ENCODE measurements around the gene MEGF6.

Gene MEGF6

GRCh38 chr1:3530926-3531818 lies 80.1 kb downstream of the MEGF6 start:
- DNase-seq = no peak
- TF ChIP-seq POLR2A (IDR thresholded peaks at IDR 0.05; ENCODE audit: low read length) (no peak), GATA1 (IDR thresholded peaks at IDR 0.05; ENCODE audit: low read depth, low read length) (no peak)

GRCh38 chr1:3530086-3530925 lies 81.0 kb downstream of the MEGF6 start:
- TF ChIP-seq POLR2A (IDR thresholded peaks at IDR 0.05; ENCODE audit: low read length) (no peak), GATA1 (IDR thresholded peaks at IDR 0.05; ENCODE audit: low read depth, low read length) (no peak)
- no peak for DNase-seq

GRCh38 chr1:3529099-3529729 lies 82.1 kb downstream of the MEGF6 start:
- DNase-seq = no peak
- no peak for TF ChIP-seq POLR2A (IDR thresholded peaks at IDR 0.05; ENCODE audit: low read length)

- no peak for DNase-seq
- TF ChIP-seq GATA1 (IDR thresholded peaks at IDR 0.05; ENCODE audit: low read depth, low read length) = no peak
- no peak for TF ChIP-seq POLR2A (IDR thresholded peaks at IDR 0.05; ENCODE audit: low read length)
These were observed 83.5 kb downstream of the MEGF6 start for GRCh38 chr1:3527774-3528173.

GRCh38 chr1:3525551-3526482 lies 85.5 kb downstream of the MEGF6 start:
- DNase-seq = no peak
- TF ChIP-seq POLR2A (IDR thresholded peaks at IDR 0.05; ENCODE audit: low read length) (no peak), GATA1 (IDR thresholded peaks at IDR 0.05; ENCODE audit: low read depth, low read length) (no peak)

GRCh38 chr1:3524556-3525203 lies 86.6 kb downstream of the MEGF6 start:
- TF ChIP-seq POLR2A (IDR thresholded peaks at IDR 0.05; ENCODE audit: low read length) = no peak
- TF ChIP-seq GATA1 (IDR thresholded peaks at IDR 0.05; ENCODE audit: low read depth, low read length) = no peak
- no peak for DNase-seq

- no peak for DNase-seq
- TF ChIP-seq GATA1 (IDR thresholded peaks at IDR 0.05; ENCODE audit: low read depth, low read length) (no peak), POLR2A (IDR thresholded peaks at IDR 0.05; ENCODE audit: low read length) (no peak)
These were observed 87.3 kb downstream of the MEGF6 start for GRCh38 chr1:3523980-3524379.

GRCh38 chr1:3522564-3523265 lies 88.6 kb downstream of the MEGF6 start:
- DNase-seq = no peak
- TF ChIP-seq POLR2A (IDR thresholded peaks at IDR 0.05; ENCODE audit: low read length) = no peak
- TF ChIP-seq GATA1 (IDR thresholded peaks at IDR 0.05; ENCODE audit: low read depth, low read length) = no peak

- DNase-seq = no peak
- TF ChIP-seq POLR2A (IDR thresholded peaks at IDR 0.05; ENCODE audit: low read length) = no peak
- TF ChIP-seq GATA1 (IDR thresholded peaks at IDR 0.05; ENCODE audit: low read depth, low read length) = no peak
These were observed 89.2 kb downstream of the MEGF6 start for GRCh38 chr1:3522112-3522511.

- TF ChIP-seq GATA1 (IDR thresholded peaks at IDR 0.05; ENCODE audit: low read depth, low read length) (no peak), POLR2A (IDR thresholded peaks at IDR 0.05; ENCODE audit: low read length) (no peak)
- no peak for DNase-seq
These were observed 89.9 kb downstream of the MEGF6 start for GRCh38 chr1:3521426-3521825.

GRCh38 chr1:3520419-3521378 lies 90.6 kb downstream of the MEGF6 start:
- TF ChIP-seq GATA1 (IDR thresholded peaks at IDR 0.05; ENCODE audit: low read depth, low read length) (no peak), POLR2A (IDR thresholded peaks at IDR 0.05; ENCODE audit: low read length) (no peak)
- no peak for DNase-seq

Data from erythroblast (primary cell).